IMR-90 (cell line): ENCODE results near the gene MCF2L2.

ENCODE experiments used
- BHLHE40 ChIP-seq: fragments of 150-350 bp; IDR thresholded peaks from 2 replicates; pipeline ENCODE4 v1.6.1; 2016; ENCODE audit warnings: mild to moderate bottlenecking, low read depth, low read length
- CEBPB ChIP-seq: IDR thresholded peaks from 2 replicates; pipeline ENCODE4 v1.6.1; 2012; ENCODE audit warnings: low read depth, low read length, improper control_type of control experiment
- CHD1 ChIP-seq: IDR thresholded peaks from 2 replicates; pipeline ENCODE4 v1.6.1; 2012; ENCODE audit warnings: low read depth, low read length, improper control_type of control experiment
- FOS ChIP-seq: fragments of 150-350 bp; IDR thresholded peaks from 2 replicates; pipeline ENCODE4 v1.6.1; 2016; ENCODE audit warnings: low read depth, low read length
- MAFK ChIP-seq: IDR thresholded peaks from 2 replicates; pipeline ENCODE4 v1.6.1; 2012; ENCODE audit warnings: low read depth, low read length, improper control_type of control experiment
- MXI1 ChIP-seq: IDR thresholded peaks from 2 replicates; pipeline ENCODE4 v1.6.1; 2012; ENCODE audit warnings: low read depth, mild to moderate bottlenecking, low read length, moderate library complexity, borderline replicate concordance
- POLR2A ChIP-seq: IDR thresholded peaks from 2 replicates; pipeline ENCODE4 v1.6.1; 2012; ENCODE audit warnings: mild to moderate bottlenecking, low read depth, low read length
- RAD21 ChIP-seq: IDR thresholded peaks from 2 replicates; pipeline ENCODE4 v1.6.1; 2012; ENCODE audit warnings: low read length, improper control_type of control experiment
- RCOR1 ChIP-seq: IDR thresholded peaks from 2 replicates; pipeline ENCODE4 v1.6.1; 2012; ENCODE audit warnings: mild to moderate bottlenecking, low read length, improper control_type of control experiment; ENCODE audit not compliant: insufficient replicate concordance
- SMC3 ChIP-seq: fragments of 150-350 bp; IDR thresholded peaks from 2 replicates; pipeline ENCODE4 v1.6.1; 2016; ENCODE audit warnings: low read depth, mild to moderate bottlenecking, antibody characterized with exemption, low read length, moderate library complexity
- TF ChIP-seq, protein P1 (sequence below): conservative IDR thresholded peaks from 2 replicates; pipeline ENCODE4 v1.5.1; 2012; ENCODE audit warnings: mild to moderate bottlenecking, low read depth, low read length, improper control_type of control experiment
- TF ChIP-seq, protein P2 (sequence below): fragments of 150-350 bp; IDR thresholded peaks from 2 replicates; pipeline ENCODE4 v1.6.1; 2017; ENCODE audit warnings: mild to moderate bottlenecking, antibody characterized with exemption, low read length, low read depth

DNA sequence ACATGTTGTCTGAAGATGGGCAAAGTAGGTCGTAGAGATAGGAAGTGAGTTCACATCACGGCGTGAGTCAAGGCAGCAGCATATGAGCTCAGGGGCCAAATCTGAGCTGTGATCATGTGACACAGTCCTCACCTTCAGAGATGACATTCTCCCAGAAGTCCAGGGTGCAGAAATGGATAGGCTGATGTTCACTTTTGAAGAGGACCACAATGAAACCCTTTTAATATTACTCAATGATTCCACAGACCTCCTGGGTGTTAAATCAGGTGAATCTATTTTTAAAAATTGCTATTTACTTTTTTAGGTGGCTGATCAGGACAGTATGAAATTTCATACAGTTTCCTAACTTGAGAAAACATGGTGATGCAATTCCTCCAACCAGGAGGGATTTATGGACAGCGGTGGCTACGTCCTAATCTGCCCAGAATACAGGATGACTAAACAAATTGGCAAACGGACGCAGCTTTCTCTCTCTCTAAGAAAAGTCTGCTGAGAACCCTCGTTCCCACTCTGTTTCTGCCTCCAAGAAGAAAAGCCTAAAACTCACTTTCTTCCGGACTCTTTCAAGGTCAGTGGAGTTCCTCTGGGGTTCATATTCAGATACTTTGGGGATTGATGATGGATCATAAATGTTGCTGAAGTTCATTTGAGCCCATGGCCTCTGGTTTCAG is 141.0 kb downstream of the MCF2L2 start:
- TF ChIP-seq, protein P1, sequence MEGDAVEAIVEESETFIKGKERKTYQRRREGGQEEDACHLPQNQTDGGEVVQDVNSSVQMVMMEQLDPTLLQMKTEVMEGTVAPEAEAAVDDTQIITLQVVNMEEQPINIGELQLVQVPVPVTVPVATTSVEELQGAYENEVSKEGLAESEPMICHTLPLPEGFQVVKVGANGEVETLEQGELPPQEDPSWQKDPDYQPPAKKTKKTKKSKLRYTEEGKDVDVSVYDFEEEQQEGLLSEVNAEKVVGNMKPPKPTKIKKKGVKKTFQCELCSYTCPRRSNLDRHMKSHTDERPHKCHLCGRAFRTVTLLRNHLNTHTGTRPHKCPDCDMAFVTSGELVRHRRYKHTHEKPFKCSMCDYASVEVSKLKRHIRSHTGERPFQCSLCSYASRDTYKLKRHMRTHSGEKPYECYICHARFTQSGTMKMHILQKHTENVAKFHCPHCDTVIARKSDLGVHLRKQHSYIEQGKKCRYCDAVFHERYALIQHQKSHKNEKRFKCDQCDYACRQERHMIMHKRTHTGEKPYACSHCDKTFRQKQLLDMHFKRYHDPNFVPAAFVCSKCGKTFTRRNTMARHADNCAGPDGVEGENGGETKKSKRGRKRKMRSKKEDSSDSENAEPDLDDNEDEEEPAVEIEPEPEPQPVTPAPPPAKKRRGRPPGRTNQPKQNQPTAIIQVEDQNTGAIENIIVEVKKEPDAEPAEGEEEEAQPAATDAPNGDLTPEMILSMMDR = no peak
- TF ChIP-seq RCOR1 (no peak), RAD21 (no peak), CEBPB (peak; percentile 95), SMC3 (no peak), POLR2A (no peak), FOS (peak; percentile 51; the same call in 1 of the 2 replicates), BHLHE40 (no peak), MXI1 (no peak), CHD1 (no peak), MAFK (no peak)
- TF ChIP-seq, protein P2, sequence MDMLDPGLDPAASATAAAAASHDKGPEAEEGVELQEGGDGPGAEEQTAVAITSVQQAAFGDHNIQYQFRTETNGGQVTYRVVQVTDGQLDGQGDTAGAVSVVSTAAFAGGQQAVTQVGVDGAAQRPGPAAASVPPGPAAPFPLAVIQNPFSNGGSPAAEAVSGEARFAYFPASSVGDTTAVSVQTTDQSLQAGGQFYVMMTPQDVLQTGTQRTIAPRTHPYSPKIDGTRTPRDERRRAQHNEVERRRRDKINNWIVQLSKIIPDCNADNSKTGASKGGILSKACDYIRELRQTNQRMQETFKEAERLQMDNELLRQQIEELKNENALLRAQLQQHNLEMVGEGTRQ = no peak
